Stimulated activated CD8-positive, alpha-beta memory T cell treated with anti-CD3 and anti-CD28 coated beads, Interleukin-15, amount 100 ng/mL, for 1 hour (primary cell): ENCODE data around the gene SEPTIN2.
"Not testable (repeated sequence)": the region's sequence is repeated elsewhere in the genome, so short reads cannot be mapped to it uniquely, and the experiment has no call there.

ENCODE experiments used
- DNase-seq: peaks from one replicate; pipeline ENCODE4 v3.0.0-alpha.2; 2020; ENCODE audit warnings: low read depth

SEPTIN2 gene

DNA sequence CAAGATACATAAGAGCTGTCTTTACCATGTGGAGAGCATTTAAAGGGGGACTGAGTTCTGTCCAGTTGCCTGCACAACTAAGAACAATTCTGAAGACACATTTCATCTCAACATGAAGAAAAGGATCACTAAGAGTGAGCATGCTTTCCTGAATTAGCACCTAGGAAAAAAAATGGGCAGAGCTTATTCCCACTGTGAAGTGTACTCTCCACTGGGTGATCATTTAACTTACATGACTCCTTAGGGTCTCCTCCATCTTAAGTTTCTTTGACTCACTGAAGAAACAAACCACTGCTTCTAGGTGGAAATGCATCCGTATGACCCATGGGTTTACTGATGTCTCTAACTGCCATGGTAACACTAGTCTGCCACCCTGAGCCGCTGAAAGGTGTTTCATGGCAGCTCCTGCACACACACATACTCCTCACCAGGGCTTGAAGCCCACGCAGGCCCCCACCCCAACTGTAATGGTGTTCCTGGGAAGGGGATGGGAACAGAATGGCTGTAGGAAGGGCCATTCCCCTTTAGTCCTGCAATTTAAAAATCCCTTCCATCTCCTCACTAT is 27.3 kb upstream of the SEPTIN2 start:
- no peak for DNase-seq

DNA sequence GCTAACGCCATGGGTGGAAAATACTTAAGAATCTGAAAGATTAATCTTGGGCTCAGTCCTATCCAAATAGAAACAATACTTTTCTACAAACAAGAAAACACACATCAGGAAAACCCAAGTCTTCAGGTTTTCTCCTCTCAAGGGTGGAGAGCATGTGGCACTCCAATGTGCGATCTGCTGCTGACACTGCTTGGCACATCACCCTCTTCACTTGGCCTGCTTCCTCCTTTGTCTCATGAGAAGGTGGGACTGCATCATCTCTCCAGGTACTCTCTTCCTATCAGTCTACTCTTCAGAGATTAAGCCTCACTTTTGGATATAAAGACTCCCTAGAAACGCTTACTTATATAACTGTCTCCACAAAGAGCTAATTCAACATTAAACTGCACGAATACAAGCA is 26.7 kb upstream of the SEPTIN2 start:
- no peak for DNase-seq

DNA sequence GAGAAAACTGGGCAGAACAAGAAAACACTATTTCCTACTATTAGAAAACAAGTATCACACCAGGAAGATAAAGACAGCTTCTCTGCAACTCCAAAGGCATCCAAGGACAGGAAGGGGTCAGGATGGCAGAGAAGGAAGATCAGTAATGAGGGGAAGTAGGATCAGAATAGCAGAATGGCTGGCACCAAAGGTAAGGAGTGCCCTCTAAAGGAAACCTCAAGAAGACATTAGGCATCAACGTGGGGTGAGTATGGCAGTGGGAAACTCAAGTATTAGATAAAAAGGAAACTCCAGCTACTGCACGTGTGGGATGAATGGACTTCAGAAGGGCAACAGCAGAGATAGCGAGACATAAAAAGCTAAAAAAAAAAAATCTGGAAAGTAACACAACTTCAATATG is 26.1 kb upstream of the SEPTIN2 start:
- DNase-seq = no peak

DNA sequence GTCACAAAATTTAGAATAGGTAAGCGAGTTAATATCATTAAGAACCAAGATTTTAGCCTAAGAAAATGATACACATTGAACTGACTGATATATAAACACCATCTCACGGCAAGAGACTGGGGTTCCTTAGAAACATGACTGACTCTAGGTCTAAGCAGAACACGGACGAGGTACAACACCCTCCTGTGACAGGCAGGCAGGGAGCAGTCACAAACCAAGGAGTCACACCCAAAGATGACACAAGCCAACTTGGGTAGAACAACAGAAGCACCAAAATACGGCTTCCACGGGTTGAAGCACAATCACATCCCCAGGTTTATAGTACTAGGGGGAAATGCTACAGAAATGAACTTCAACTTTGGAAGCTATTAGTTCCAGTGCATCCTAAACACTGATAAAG is 24.6 kb upstream of the SEPTIN2 start:
- no peak for DNase-seq

DNA sequence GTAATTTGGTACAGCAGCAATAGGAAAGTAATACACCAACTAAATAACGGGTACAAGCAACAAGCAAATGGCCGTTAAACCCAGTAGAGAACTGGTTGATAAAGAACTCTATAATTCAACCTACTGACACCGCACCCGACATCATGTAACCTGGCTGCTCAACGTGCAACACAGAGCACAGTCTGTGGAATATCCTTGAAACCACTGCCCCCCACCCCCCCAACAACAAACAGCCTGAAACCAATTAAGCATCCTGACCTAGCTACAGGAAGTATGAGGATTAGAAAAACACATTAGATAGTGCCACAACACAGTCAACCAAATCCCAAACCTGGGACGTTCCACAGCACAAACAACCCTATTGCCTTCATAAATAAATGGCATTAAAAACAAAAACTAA is 23.7 kb upstream of the SEPTIN2 start:
- DNase-seq = no peak

DNA sequence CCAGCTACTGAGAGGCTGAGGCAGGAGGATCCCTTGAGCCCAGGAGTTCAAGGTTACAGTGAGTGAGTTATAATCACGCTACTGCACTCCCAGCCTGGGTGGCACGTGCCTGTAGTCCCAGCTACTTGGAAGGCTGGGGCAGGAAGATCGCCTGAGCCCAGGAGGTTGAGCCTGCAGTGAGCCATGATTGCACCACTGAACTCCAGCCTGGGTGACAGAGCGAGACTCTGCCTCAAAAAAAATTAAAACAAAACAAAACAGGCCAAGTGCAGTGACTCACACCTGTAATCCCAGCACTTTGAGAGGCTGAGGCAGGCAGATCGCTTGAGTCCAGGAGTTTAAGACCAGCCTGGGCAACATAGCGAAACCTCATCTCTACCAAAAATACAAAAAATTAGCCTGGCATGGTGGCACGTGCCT is 22.3 kb upstream of the SEPTIN2 start:
- not testable (repeated sequence) for DNase-seq

DNA sequence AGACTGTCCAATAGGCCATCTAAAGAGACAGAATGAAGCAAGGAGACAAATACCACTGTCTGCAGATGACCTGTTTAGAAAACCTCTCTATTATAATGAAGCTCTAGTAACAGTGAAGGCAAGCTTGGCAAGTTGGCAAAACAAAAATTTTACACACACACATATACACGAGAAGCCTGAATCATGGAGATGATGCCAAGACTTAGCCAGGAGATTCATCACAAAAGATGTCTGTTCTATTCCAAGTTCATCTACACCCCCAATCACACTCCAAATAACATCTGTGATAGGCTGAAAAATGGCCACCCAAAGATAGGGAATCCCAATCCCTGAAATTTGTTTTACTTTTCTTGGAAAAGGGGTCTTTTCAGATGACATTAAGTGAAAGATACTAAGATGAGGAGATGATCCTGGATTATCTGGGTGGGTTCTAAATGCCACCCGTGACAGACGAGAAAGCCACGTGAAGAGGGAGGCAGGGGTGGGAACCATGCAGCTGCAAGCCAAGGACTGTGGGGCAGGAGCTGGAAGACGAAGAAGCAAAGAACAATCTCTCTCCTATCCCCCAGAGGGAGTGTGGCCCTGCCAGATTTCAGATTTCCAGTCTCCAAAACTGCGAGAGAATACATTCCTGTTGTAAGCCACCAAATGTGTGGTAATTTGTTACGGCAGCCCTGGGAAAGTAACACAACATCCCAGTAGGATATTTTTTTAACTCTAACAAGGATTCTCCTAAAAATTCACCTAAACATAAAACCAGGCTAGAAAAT is 20.2 kb upstream of the SEPTIN2 start:
- no peak for DNase-seq

DNA sequence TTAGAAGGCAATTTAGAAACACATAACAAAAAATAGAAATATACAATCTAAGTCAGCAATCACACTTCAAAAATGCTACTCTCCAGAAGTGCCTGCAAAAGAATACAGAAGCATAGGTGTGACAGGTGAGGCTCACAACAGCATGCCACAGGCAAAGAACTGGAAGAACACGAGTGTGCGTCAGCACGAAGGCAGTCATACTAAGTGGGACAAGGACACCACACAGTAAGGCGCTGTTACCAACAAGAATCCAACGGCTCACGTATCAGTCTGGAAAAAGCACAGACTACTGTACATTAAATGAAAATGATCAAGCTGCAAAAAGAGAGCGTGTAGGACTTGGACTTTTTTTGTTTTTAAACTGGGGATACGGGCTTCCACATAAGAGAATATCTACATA is 19.0 kb upstream of the SEPTIN2 start:
- no peak for DNase-seq

DNA sequence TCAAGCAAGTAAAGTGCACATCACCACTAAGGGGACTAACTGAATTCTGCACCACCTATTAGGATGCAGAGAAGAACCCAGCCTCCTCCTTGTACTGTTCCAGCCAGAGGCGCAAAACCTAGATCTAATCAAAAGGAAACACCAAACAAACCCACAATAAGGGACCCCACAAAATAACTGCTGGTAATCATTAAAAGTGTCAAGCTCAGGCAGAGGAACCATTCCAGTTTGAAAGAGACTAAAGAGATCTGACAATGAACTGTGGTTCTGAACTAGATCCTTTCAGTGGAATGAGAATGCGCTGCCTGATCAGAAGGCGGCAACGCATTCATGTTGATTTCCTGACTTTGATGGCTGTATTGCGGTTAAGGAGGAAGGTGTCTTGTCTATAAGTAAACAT is 17.1 kb upstream of the SEPTIN2 start:
- no peak for DNase-seq

DNA sequence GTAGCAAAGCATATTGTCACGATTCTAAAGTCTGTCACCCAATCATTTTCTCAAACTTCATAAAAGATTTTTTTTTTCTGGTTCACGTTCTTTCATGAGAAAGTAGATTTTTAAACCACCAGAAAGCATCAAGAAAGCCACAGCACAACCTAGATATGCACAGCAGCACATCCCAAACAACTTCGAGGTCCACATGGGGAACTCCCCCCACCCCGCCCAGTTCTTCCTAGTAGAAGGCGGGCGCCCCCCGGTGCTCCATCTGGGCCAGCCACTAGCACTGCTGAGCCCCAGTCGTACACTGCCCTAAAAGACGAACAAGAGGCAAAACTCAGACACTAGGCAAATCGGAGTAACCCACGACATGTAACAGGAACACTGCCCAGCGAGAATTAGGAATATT is 15.7 kb upstream of the SEPTIN2 start:
- DNase-seq = no peak

DNA sequence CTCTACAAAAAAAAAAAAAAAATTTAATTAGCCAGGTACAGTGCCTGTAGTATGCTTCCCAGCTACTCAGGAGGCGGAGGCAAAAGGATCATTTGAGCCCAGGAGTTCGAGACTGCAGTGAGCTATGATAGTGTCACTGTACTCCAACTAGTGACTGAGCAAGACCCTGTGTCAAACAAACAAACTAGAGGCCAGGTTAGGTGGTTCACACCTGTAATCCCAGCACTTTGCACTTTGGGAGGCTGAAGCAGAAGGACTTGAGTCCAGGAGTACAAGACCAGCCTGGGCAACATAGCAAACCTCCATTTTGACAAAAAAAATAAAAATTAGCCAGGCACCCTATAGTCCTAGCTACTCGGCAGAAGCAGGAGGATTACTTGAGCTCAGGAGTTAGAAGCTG is 13.6 kb upstream of the SEPTIN2 start:
- DNase-seq = no peak

DNA sequence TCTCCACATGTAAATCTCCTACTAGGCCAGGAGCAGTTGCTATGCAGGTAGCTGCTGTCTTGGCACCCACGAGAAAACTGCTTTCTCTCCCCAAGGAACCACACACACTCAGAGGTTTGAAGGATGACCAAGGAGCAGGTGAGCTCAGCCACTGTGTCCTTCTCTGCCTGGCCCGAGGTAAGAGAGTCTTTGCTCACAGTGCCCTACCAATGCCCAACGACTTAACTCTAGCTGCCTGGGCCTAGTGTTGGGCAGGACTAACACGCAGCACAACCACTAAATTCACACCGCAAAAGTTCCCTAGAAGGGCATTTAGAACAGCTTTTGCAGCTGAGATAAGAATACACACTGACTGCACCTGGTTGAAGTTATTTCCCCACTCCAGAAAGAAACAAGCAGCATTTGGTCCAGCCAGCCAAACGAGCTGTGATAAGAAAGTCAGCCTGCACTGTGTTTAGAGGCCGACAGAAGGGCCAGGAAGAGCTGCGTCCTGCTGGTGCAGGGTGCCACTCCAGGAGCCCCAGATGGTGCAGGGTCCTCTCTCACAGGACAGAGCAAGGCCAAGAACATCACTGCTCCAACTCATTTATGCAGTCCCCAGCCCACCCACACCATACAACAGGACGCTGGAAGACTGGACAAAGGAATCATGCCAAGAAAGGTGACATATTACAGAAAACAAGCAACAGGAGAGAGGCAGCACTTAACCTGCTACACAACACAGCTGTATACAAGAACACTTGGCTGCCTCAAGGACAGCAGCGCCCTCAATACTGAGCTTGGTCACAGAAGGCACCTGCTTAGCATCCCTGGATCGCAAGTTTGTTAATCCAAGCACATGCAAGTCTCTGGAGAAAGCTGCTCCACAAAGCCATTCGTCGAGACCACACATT is 12.7 kb upstream of the SEPTIN2 start:
- no peak for DNase-seq

DNA sequence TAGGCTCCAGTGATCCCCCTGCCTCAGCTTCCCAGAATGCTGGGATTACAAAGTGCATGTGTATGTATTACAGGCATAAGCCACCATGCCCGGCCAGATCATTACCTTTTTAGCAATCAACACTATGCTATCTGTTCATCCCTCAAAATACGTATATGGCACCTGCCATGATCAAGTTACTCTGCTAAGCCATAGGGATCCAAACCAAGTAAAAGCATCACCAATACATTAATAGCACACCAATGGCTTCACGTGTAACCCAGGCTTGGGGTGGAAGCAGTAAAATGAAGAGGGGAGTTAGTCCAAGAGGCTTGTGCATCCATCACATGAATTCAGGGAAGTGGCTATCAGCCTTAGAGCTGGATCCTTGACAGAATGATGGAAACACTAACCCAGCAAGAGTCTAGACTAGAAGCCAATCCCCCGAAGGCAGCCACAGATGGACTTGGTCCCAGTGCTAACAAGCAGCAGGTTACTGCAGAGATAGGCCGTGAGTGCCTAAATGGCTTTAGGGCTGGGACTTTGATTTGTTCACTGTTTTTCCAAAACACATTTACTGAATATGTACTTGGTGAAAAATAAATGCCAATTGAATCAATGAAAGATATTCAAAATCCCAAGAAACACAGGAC is 11.6 kb upstream of the SEPTIN2 start:
- no peak for DNase-seq

DNA sequence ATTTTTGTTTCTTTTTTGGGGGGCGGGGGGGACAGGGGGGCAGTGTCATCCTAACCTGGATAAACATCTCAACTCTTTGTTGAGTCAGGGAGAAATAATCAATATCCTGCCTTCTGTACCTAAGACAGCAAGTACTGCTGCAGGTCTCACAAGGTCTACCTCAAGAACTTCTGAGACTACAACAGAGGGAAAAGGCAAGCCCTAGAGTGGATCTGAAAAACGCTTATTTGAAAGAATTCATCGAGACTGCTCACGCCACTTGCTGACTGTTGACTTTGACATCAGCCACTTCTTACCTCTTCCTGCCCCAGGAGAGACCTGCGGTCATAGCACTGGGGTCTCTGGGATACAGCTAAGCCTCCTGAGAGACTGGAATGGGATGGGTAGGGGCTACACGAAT is 8.7 kb upstream of the SEPTIN2 start:
- no peak for DNase-seq

DNA sequence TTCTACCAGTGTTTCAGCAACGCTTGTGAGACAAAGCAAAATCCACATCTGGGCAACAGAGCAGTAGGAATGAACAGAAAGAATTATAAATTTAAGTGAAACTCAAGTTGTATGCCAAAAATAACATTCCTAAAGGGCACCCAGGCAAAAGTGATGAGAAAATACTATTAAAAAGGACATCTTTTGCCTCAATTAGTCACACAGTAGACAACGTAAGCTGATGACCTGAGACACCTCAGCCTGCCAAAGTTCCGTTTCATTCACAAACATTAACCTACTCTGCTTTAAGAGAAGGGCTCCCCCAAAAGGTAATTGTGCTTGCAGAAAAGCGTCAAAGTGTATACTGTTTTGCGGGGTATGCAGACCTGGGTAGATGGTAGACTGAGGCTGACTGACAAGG is 7.5 kb upstream of the SEPTIN2 start:
- no peak for DNase-seq

DNA sequence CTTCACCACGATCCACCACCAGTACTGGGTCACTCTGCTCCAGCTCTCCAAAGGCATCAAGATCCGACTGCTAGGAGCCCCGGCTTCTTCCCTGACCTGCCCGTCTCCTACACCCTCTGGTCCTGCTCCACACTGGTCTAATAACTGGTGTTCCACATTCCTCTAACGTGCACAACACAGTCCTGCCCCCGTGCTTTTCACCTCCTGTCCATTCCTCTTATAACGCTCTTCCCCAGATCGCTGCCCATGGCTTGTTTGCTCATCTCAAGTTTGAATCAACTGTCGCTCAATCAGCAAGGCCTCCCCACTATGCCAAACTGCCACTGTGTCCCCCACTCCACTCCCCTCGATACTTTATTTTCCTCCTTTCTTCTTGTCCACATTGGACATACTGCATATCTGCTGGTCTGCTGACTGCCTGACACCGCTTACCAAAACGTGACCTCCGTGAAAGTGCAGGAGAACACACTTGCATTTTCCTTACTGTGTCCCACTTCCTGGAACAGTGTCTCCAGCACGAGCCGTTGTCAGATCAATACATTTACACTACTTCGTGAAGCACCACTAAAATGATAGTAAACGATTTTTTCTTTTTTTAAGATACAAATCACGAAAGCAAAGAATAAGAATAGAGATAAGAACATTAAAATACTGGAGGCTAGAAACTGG is 6.8 kb upstream of the SEPTIN2 start:
- no peak for DNase-seq

DNA sequence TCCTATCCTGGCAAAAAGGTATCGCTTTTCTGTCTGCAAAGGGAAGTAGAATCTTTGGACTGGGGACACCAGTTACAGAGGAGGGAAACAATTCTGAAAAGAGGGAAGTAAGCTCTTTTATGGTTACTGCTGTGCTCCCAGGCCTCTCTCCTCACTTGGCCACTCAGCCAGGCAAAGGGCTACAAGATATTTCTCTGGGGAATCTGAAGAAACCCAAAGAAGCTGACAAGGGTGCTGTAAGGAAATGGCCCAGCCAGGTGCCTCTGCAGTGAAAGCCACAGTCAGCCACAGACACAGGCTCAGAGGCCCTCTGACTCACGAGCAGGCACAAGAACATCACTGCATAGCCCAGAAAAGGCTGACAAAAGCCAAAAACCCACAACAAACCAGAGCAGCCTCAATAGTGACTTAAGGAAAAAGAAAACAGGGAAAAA is 6.0 kb upstream of the SEPTIN2 start:
- peak; percentile 44 for DNase-seq

DNA sequence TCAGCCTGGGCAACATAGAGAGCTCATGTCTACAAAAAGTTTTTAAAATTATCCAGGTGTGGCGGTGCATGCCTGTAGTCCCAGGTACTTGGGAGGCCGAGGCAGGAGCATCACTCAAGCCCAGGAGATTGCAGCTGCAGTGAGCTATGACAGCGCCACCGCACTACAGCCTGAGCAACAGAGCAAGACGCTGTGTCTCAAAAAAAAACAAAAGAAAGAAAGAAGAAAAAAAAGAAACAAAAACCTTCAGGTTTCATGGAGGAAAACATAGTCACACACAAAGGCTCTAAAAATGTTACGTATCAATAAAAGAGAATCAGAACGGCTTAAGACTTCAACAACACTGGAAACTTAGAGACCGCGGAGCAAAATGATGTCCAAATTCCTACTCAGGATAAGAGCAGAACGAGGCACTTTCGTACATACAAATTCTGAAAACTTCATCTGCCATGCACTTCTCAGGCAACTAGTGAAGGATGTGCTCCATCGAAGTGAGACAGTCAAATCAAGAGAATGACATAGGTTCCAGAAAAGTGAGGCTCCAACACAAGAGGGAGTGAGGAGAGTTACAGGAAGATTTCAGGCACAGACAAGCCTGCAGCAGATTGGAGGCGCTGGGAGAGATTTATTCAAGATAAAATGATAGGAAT is 4.7 kb upstream of the SEPTIN2 start:
- no peak for DNase-seq

DNA sequence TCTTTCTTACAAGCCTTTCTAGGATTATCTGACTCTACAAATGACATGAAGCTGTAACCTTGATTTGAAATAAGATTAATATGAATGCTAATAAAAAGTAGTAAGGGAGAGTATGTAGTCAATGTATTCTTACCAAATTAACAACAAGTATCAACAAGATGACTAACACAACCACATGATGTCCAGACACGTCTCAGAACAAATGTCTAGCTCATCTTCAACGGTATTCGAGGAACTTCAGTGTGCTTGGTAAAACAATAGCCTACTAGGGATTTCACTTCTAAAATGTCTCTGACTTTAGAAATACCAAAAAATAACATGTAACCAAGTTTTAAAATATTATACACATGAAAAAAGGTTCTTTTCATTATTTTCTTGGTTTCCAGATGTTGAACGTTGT is 3.6 kb upstream of the SEPTIN2 start:
- DNase-seq = no peak

DNA sequence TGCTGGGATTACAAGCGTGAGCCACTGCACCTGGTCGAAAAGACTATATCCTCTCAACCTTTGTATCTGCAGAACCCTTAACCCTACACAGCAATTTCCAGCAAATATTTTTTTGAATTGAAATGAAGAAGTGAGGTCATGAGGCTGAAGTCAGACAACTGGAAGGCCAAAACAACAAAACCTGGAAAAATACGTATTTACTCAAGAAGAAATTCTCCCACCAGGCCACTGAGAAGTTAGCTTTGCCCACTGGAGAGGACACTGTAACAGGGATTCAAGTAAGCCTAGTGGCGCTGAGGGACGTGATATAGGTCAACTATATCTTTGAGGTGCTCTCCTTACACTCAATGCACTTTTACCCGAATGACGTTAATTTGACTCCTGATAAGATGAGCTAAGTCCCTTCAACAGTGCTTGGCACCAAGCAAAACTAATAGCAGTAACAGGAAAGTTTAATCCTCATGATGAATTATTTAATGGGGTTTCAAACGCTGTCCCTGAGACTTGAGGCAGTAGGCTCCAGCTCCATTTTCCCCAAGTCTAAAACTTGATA is 2.1 kb upstream of the SEPTIN2 start:
- DNase-seq = no peak
